GM12874 (cell line): ENCODE data around the gene MORN5.

Source experiments
- TF ChIP-seq, protein P1 (sequence below): IDR thresholded peaks from 2 replicates; pipeline ENCODE4 v1.5.1; 2011; ENCODE audit warnings: low read depth, mild to moderate bottlenecking, control low read depth, low read length, moderate library complexity; ENCODE audit not compliant: insufficient read depth

The MORN5 gene

DNA sequence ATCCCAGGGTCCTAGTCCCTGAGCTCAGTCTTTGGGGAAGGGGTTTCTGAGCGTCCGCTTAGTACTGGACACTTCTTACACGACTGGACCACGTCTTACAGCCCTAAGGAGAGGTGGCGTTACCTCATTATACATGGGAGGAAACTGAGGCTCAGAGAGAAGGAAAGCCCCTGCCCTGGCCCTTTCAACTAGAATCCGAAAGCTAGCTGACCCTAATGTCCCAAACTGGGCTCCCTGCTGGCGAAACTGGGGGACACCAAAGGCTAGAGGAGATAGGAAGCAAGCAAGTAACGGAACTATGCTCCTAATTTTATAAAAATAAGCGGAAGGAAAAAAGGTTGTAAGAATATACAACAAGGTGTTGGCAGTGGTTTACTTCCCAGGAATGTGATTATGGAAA is 54.8 kb downstream of the MORN5 start:
- TF ChIP-seq, protein P1, sequence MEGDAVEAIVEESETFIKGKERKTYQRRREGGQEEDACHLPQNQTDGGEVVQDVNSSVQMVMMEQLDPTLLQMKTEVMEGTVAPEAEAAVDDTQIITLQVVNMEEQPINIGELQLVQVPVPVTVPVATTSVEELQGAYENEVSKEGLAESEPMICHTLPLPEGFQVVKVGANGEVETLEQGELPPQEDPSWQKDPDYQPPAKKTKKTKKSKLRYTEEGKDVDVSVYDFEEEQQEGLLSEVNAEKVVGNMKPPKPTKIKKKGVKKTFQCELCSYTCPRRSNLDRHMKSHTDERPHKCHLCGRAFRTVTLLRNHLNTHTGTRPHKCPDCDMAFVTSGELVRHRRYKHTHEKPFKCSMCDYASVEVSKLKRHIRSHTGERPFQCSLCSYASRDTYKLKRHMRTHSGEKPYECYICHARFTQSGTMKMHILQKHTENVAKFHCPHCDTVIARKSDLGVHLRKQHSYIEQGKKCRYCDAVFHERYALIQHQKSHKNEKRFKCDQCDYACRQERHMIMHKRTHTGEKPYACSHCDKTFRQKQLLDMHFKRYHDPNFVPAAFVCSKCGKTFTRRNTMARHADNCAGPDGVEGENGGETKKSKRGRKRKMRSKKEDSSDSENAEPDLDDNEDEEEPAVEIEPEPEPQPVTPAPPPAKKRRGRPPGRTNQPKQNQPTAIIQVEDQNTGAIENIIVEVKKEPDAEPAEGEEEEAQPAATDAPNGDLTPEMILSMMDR, result no peak

DNA sequence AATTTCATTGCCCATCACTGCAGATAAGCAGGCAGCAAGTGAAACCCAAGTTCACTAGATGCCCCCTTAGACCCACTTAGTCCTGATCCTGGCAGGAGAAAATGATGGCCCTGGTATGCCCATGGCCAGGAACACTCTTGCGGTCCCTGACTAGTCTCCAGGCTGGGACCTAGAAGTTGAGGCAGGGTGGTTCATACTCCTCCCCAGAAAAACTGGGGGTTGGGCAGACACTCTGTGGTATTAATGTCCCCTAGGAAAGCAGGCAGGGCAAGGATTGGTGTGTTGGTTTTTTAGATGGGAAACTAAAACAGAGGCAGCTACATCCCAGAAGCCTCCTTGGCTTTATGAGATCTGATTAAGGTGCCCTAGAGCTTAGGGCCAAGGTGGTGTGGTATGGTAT is 56.0 kb downstream of the MORN5 start:
- TF ChIP-seq, protein P1, result no peak

DNA sequence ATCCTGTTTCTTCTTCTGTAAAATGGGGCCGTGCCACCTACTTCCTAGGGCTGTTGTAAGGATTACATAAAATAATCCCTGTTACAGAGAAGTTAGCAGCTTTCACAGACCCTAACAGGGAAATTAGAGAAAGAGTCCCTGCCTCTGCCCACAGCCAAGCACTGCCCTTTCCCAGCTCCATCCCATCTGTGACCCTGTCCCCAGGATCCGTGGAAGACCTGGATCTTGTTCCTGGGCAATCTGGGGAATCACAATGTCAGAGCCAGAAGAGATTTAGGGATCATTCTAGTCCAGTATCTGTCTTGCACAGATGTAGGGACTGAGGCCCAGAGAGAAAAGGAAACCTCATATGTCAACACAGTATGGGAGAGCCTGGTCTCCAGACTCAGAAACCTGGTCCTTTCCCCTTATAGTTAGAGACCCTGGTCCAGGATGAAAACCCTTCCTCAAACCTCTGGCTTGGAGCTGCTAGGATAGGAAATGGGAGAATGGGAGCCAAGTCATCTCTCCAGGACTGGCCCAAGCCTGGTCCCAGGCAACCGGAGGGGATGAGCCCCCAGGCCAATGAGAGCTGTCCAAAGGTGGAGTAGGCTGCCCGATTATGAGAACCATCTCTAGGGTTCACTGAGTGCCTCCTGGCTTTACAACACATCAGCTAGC is 56.6 kb downstream of the MORN5 start:
- TF ChIP-seq, protein P1, result no peak

DNA sequence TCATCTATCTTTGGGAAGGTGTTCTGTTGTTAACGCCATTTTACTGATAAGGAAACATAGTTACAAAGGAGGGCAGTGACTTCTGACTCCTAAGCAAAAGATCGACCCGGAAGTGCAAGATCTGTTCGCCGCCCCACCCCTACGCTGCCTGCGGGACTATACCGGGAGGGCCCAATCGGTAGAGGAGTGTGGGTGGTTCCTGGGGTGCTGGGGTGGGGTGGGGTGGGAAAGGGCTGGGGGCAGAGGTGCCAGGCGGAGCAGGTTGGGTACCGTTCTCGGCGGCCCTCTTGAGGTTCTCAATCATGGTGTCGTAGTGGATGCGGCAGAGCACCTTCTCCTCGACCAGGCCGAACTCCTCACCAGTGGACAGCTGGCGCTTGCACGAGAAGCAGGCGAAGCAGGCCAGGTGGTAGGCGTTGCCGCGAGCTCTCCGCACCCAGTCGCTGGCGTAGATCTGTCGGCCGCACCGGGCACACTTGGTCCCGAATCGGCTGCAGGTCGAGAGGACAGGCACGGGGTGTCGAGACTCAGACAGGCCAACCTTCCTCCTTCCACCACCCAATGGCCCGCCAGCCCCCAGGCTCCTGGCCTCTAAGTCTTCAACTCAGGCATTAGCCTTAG is 57.2 kb downstream of the MORN5 start:
- TF ChIP-seq, protein P1, result no peak

DNA sequence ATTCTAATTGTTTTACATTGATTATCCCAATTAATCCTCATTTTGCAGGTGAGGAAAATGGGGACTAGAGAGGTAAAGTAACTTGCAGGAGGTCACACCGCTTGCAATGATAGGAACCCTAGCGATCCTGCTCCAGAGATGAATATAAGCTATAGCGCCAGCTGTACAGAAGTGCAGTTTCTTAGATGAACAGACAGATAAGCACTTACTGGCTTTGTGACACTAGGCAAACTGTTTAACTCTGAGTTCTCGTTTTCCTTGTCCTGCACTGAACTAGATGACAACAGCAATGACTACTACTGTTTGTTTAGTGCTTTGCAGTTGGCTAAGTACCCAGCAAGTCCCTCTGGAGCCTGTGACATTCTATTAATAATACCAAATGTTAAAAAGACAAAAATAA is 57.9 kb downstream of the MORN5 start:
- TF ChIP-seq, protein P1, result no peak

DNA sequence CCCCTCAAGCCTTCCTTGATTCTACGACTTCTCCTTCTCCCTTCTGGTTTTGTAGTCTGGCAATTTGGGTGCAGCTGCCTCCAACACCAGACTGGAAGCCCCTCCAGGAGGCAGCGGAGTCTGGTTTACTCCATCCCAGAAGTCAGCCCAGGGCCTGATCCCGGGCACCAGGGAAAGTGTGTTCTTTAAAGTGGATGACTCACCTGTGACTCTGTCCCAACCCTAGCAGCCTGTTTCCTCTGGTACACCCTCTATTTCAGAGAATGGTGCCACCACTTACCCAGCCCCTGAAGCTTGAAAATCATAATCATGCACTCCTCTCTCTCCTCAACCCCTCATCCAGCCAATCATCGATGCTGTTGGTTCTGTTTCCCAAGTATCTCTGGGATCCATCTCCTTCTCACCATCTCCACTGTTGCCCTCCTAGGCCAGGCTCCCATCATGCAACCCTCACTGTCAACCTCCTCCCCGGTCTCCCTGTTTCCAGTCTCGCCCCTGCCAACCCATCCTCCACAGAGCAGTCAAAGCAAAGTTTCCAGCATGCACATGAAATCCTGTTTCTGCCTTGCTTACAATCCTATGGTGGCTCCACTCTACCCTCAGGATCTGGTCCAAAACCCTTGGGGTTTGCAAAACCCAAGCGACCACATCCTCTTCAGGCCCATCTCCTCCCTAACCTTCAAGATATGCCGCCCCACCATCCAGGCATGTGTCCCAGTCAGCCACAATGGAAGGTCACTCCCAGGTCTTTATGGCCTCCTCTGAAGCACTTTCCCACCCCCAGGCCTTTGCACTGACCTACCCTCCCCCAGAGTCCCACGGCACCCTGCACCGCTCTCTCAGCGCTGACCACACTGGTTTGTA is 58.6 kb downstream of the MORN5 start:
- TF ChIP-seq, protein P1, result no peak
